ENCODE data around the gene GALNTL6.
"Not testable (repeated sequence)": the region's sequence is repeated elsewhere in the genome, so short reads cannot be mapped to it uniquely, and the experiment has no call there.

Gene GALNTL6

GRCh38 chr4:172938072-172938829, 1125.0 kb downstream of the GALNTL6 start:
- no peak for DNase-seq (ENCODE audit: low read depth in 2 of 2)

GRCh38 chr4:172938870-172939269, 1125.7 kb downstream of the GALNTL6 start:
- no peak for DNase-seq (ENCODE audit: low read depth in 2 of 2)

- no peak for DNase-seq (ENCODE audit: low read depth in 2 of 2)
Measured at GRCh38 chr4:172942840-172943239, 1129.6 kb downstream of the GALNTL6 start.

- DNase-seq (ENCODE audit: low read depth in 2 of 2): no peak
Measured at GRCh38 chr4:172945611-172946010, 1132.4 kb downstream of the GALNTL6 start.

GRCh38 chr4:172946503-172946902, 1133.3 kb downstream of the GALNTL6 start:
- DNase-seq (ENCODE audit: low read depth in 2 of 2): no peak

- DNase-seq (ENCODE audit: low read depth in 2 of 2): no peak
Measured at GRCh38 chr4:172947594-172947993, 1134.4 kb downstream of the GALNTL6 start.

GRCh38 chr4:172950990-172951389, 1137.8 kb downstream of the GALNTL6 start:
- DNase-seq (ENCODE audit: low read depth in 2 of 2): no peak

- no peak for DNase-seq (ENCODE audit: low read depth in 2 of 2)
Measured at GRCh38 chr4:172951679-172952451, 1138.7 kb downstream of the GALNTL6 start.

- no peak for DNase-seq (ENCODE audit: low read depth in 2 of 2)
Measured at GRCh38 chr4:172953896-172954568, 1140.8 kb downstream of the GALNTL6 start.

GRCh38 chr4:172956340-172956739, 1143.1 kb downstream of the GALNTL6 start:
- DNase-seq (ENCODE audit: low read depth in 2 of 2): not testable (repeated sequence)

GRCh38 chr4:172957216-172957615, 1144.0 kb downstream of the GALNTL6 start:
- no peak for DNase-seq (ENCODE audit: low read depth in 2 of 2)

- no peak for DNase-seq (ENCODE audit: low read depth in 2 of 2)
Measured at GRCh38 chr4:172962564-172963353, 1149.6 kb downstream of the GALNTL6 start.

GRCh38 chr4:172963498-172964294, 1150.5 kb downstream of the GALNTL6 start:
- DNase-seq (ENCODE audit: low read depth in 2 of 2): no peak

- DNase-seq (ENCODE audit: low read depth in 2 of 2): not testable (repeated sequence)
Measured at GRCh38 chr4:172970189-172970588, 1157.0 kb downstream of the GALNTL6 start.

GRCh38 chr4:172974586-172974985, 1161.4 kb downstream of the GALNTL6 start:
- no peak for DNase-seq (ENCODE audit: low read depth in 2 of 2)

GRCh38 chr4:172975651-172976229, 1162.5 kb downstream of the GALNTL6 start:
- no peak for DNase-seq (ENCODE audit: low read depth in 2 of 2)

GRCh38 chr4:172977491-172978041, 1164.4 kb downstream of the GALNTL6 start:
- DNase-seq (ENCODE audit: low read depth in 2 of 2): not testable (repeated sequence)

GRCh38 chr4:172978848-172979247, 1165.6 kb downstream of the GALNTL6 start:
- DNase-seq (ENCODE audit: low read depth in 2 of 2): no peak

GRCh38 chr4:172979332-172979731, 1166.1 kb downstream of the GALNTL6 start:
- DNase-seq (ENCODE audit: low read depth in 2 of 2): no peak

GRCh38 chr4:172980219-172980618, 1167.0 kb downstream of the GALNTL6 start:
- DNase-seq (ENCODE audit: low read depth in 2 of 2): no peak
